K562 (cell line): ENCODE data around the gene DCPS. TPM values are rescaled to one million over a fixed set of nuclear protein-coding genes. Genes with fewer than 3 reads are reported as not detected.

ENCODE experiments used
- ARID2 ChIP-seq: fragments of 450-650 bp; IDR thresholded peaks from 2 replicates; pipeline ENCODE4 v1.6.1; 2017; ENCODE audit warnings: antibody characterized with exemption, mild to moderate bottlenecking
- ARNT ChIP-seq, 2 experiments: fragments of 450-650 bp; IDR thresholded peaks; 2 replicates each; pipeline ENCODE4 v1.6.1; 2016; ENCODE audit warnings: mild to moderate bottlenecking in 1 of 2
- BRD4 ChIP-seq: fragments of 200-600 bp; sonication (generic); IDR thresholded peaks from 2 replicates; pipeline ENCODE4 v1.6.1; 2017; ENCODE audit warnings: inconsistent platforms
- DNMT1 ChIP-seq: fragments of 450-650 bp; IDR thresholded peaks from 2 replicates; pipeline ENCODE4 v1.6.1; 2016; ENCODE audit warnings: antibody characterized with exemption, mild to moderate bottlenecking
- EWSR1 ChIP-seq: fragments of 450-650 bp; IDR thresholded peaks from 2 replicates; pipeline ENCODE4 v1.6.1; 2018; ENCODE audit warnings: borderline replicate concordance, mild to moderate bottlenecking, low read depth, moderate library complexity; ENCODE audit not compliant: partially characterized antibody
- FIP1L1 ChIP-seq: fragments of 200-400 bp; formaldehyde crosslinking; IDR thresholded peaks from 2 replicates; pipeline ENCODE4 v1.6.1; 2018; ENCODE audit warnings: mild to moderate bottlenecking, low read depth, low read length; ENCODE audit not compliant: poor library complexity, severe bottlenecking
- GTF2F1 ChIP-seq: IDR thresholded peaks from 2 replicates; pipeline ENCODE4 v1.6.1; 2011; ENCODE audit warnings: low read depth, low read length, improper control_type of control experiment
- IRF2 ChIP-seq: sonication (generic); formaldehyde crosslinking; IDR thresholded peaks from 2 replicates; pipeline ENCODE4 v1.8.1; 2022; ENCODE audit warnings: mild to moderate bottlenecking, missing genetic modification reagents
- MTA2 ChIP-seq: fragments of 450-650 bp; IDR thresholded peaks from 2 replicates; pipeline ENCODE4 v1.6.1; 2016; ENCODE audit warnings: low read depth
- MYNN ChIP-seq, 2 experiments: sonication (generic); formaldehyde crosslinking in 1 of 2; IDR thresholded peaks; 2 replicates each; pipeline versions ENCODE4 v1.5.0 to v1.6.1; 2016 to 2020; ENCODE audit warnings: antibody characterized with exemption in 1 of 2, missing genetic modification reagents in 1 of 2
- NFE2 ChIP-seq: IDR thresholded peaks from 2 replicates; pipeline ENCODE4 v1.6.1; 2014; ENCODE audit warnings: antibody characterized with exemption, low read depth
- NFRKB ChIP-seq: fragments of 450-650 bp; IDR thresholded peaks from 2 replicates; pipeline ENCODE4 v1.6.1; 2016; ENCODE audit warnings: low read depth
- SMC3 ChIP-seq: conservative IDR thresholded peaks from 2 replicates; pipeline ENCODE4 v1.6.1; 2011; ENCODE audit warnings: low read depth, low read length, improper control_type of control experiment; ENCODE audit not compliant: insufficient read depth
- TARDBP ChIP-seq: fragments of 450-650 bp; IDR thresholded peaks from 2 replicates; pipeline ENCODE4 v1.6.1; 2016
- TCF3 ChIP-seq: sonication (generic); formaldehyde crosslinking; IDR thresholded peaks from 2 replicates; pipeline ENCODE4 v1.4.0; 2020; ENCODE audit warnings: mild to moderate bottlenecking, missing genetic modification reagents
- THAP12 ChIP-seq: fragments of 250-450 bp; sonication (Bioruptor Pico); IDR thresholded peaks from 2 replicates; pipeline ENCODE4 v1.9.0; 2021; ENCODE audit warnings: mild to moderate bottlenecking, inconsistent platforms
- ZFX ChIP-seq: sonication (generic); formaldehyde crosslinking; IDR thresholded peaks from 2 replicates; pipeline ENCODE4 v1.8.0; 2022; ENCODE audit warnings: mild to moderate bottlenecking, missing genetic modification reagents, moderate library complexity
- ZKSCAN3 ChIP-seq: fragments of 250-450 bp; sonication (Bioruptor Pico); IDR thresholded peaks from 2 replicates; pipeline ENCODE4 v1.4.0; 2020
- polyA plus RNA-seq, 8 experiments: library from polyadenylated mRNA; depleted of rRNA in 4 of 8; stranded (reverse) in 5 of 8; unstranded in 3 of 8; fragments of >200 nt; fragmentation: Nextera tagmentation in 2 of 8; fragmentation: Illumina TruSeq in 1 of 8; extraction: Ambion mirVana in 2 of 8; extraction: Trizol in 1 of 8; gene quantifications; 2 replicates each; pipeline versions ENCODE4 v1.2.1 to v1.2.3, GENCODE V29; 2011 to 2014; ENCODE audit warnings: inconsistent platforms in 1 of 8, missing spikeins in 1 of 8
- total RNA-seq, 7 experiments: library from RNA; depleted of rRNA in 6 of 7; stranded (reverse); fragments of >200 nt in 6 of 7; fragmentation: Illumina TruSeq in 2 of 7; extraction: Trizol in 2 of 7; gene quantifications; 2 replicates each; pipeline versions ENCODE4 v1.2.1 to v1.2.3, GENCODE V29; 2011 to 2021; ENCODE audit warnings: low replicate concordance in 1 of 7
- TF ChIP-seq, protein P1 (sequence below): fragments of 450-650 bp; IDR thresholded peaks from 2 replicates; pipeline ENCODE4 v1.6.1; 2018; ENCODE audit not compliant: partially characterized antibody
- TF ChIP-seq, protein P2 (sequence below), 2 experiments: IDR thresholded peaks; 2 replicates each; pipeline ENCODE4 v1.6.1; 2011; ENCODE audit warnings: borderline replicate concordance in 1 of 2, control low read depth in 1 of 2, low read depth in 1 of 2, low read length in 1 of 2, mild to moderate bottlenecking in 1 of 2, mixed read lengths in 1 of 2, moderate library complexity in 1 of 2; ENCODE audit not compliant: insufficient read depth in 1 of 2, insufficient read length in 1 of 2, poor library complexity in 1 of 2, severe bottlenecking in 1 of 2; ENCODE audit errors: extremely low read depth in 1 of 2

DCPS gene
- total and polyA plus RNA-seq, 9 of the 15 experiments (the other 6 are each of a cell fraction or from before 2014, with no cell fraction given), result 8.7 to 38.1 (median 17.9) TPM

DNA sequence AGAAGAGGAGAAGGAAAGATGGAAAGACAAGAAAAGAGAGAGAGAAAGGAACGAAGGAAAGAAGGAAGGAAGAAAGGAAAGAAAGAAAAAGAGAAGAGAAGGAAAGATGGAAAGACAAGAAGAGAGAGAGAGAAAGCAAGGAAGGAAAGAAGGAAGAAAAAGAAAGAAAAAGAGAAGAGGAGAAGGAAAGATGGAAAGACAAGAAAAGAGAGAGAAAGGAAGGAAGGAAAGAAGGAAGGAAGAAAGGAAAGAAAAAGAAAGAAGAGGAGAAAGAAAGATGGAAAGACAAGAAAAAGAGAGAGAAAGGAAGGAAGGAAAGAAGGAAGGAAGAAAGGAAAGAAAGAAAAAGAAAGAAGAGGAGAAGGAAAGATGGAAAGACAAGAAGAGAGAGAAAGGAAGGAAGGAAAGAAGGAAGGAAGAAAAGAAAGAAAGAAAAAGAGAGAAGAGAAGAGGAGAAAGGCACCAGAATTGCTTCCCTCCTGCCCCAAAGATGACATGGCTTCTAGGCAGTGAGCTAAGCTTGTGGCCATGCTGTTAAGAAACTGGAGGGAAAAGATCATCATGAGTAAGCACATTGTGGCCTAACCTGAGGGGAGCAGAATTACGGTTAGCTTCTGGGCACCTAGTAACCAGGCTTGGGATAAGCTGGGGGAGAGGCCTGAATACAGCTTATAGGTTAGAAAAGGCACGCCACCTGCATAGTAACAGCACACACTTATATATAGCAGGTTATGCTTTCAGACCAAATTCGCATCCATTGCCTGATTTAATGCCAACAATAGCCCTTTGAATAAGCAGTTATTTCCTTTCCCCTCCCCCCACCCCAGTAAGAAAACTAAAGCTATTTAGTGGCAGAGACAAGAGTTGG, 49.3 kb downstream of the DCPS start (continued):
- TF ChIP-seq EWSR1 (no peak), GTF2F1 (no peak), MYNN (IDR thresholded peaks at IDR 0.05) (no peak), MYNN (CRISPR knock-in tag; IDR thresholded peaks at IDR 0.05) (no peak), NFE2 (peak; percentile 98), THAP12 (no peak), DNMT1 (peak; percentile 97), MTA2 (peak; percentile 62), ZFX (CRISPR knock-in tag) (no peak), ARNT (IDR thresholded peaks at IDR 0.05) (peak; percentile 83 to 88), FIP1L1 (no peak), ARID2 (peak; percentile 64; the same call in 1 of the 2 replicates), TARDBP (no peak), SMC3 (no peak), BRD4 (peak; percentile 60; the same call in 1 of the 2 replicates), TCF3 (peak; percentile 41; the same call in 1 of the 2 replicates), IRF2 (no peak), ZKSCAN3 (CRISPR knock-in tag) (no peak), NFRKB (peak; percentile 100)
- TF ChIP-seq, protein P1, sequence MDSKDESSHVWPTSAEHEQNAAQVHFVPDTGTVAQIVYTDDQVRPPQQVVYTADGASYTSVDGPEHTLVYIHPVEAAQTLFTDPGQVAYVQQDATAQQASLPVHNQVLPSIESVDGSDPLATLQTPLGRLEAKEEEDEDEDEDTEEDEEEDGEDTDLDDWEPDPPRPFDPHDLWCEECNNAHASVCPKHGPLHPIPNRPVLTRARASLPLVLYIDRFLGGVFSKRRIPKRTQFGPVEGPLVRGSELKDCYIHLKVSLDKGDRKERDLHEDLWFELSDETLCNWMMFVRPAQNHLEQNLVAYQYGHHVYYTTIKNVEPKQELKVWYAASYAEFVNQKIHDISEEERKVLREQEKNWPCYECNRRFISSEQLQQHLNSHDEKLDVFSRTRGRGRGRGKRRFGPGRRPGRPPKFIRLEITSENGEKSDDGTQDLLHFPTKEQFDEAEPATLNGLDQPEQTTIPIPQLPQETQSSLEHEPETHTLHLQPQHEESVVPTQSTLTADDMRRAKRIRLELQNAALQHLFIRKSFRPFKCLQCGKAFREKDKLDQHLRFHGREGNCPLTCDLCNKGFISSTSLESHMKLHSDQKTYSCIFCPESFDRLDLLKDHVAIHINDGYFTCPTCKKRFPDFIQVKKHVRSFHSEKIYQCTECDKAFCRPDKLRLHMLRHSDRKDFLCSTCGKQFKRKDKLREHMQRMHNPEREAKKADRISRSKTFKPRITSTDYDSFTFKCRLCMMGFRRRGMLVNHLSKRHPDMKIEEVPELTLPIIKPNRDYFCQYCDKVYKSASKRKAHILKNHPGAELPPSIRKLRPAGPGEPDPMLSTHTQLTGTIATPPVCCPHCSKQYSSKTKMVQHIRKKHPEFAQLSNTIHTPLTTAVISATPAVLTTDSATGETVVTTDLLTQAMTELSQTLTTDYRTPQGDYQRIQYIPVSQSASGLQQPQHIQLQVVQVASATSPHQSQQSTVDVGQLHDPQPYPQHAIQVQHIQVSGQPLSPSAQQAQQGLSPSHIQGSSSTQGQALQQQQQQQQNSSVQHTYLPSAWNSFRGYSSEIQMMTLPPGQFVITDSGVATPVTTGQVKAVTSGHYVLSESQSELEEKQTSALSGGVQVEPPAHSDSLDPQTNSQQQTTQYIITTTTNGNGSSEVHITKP, result peak; percentile 11
- TF ChIP-seq, protein P2, sequence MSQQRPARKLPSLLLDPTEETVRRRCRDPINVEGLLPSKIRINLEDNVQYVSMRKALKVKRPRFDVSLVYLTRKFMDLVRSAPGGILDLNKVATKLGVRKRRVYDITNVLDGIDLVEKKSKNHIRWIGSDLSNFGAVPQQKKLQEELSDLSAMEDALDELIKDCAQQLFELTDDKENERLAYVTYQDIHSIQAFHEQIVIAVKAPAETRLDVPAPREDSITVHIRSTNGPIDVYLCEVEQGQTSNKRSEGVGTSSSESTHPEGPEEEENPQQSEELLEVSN (IDR thresholded peaks at IDR 0.05; ENCODE audit: borderline replicate concordance in 1 of 2, extremely low read depth in 1 of 2, insufficient read depth in 1 of 2, insufficient read length in 1 of 2, low read depth in 1 of 2, low read length in 1 of 2, poor library complexity in 1 of 2, severe bottlenecking in 1 of 2), result peak; percentile 96 to 97
